GM10266 (cell line): Measurements from ENCODE around the gene KCNIP1.

Experiments used
- DNase-seq: peaks from one replicate; pipeline ENCODE4 v3.0.0; 2012; ENCODE audit errors: extremely low spot score
- CTCF ChIP-seq: IDR thresholded peaks from 2 replicates; pipeline ENCODE4 v1.5.1; 2012; ENCODE audit warnings: mild to moderate bottlenecking, low read depth; ENCODE audit not compliant: control insufficient read depth, insufficient read depth; ENCODE audit errors: missing control alignments

The KCNIP1 gene

GRCh38 chr5:170638454-170639220 is 134.8 kb downstream of the KCNIP1 start:
- peak; percentile 78 for DNase-seq
- peak; percentile 82 for TF ChIP-seq CTCF

GRCh38 chr5:170639221-170639925 is 135.6 kb downstream of the KCNIP1 start:
- no peak for TF ChIP-seq CTCF
- DNase-seq: no peak

GRCh38 chr5:170640731-170641588 is 137.1 kb downstream of the KCNIP1 start:
- no peak for TF ChIP-seq CTCF
- no peak for DNase-seq

- TF ChIP-seq CTCF: no peak
- no peak for DNase-seq
Measured at GRCh38 chr5:170641589-170642031, 137.8 kb downstream of the KCNIP1 start.

- no peak for DNase-seq
- TF ChIP-seq CTCF: no peak
Measured at GRCh38 chr5:170642066-170642735, 138.4 kb downstream of the KCNIP1 start.

- no peak for TF ChIP-seq CTCF
- no peak for DNase-seq
Measured at GRCh38 chr5:170642776-170643436, 139.1 kb downstream of the KCNIP1 start.
